Measurements from ENCODE around the gene ABCA7.

Gene ABCA7

GRCh38 chr19:1041835-1042685 lies 2.2 kb downstream of the ABCA7 start:
- no peak for DNase-seq

GRCh38 chr19:1042689-1043511 lies 3.0 kb downstream of the ABCA7 start:
- DNase-seq: no peak

- DNase-seq: peak; percentile 47
These were observed 5.3 kb downstream of the ABCA7 start for GRCh38 chr19:1045247-1045603.

- no peak for DNase-seq
These were observed 6.3 kb downstream of the ABCA7 start for GRCh38 chr19:1046117-1046626.

- DNase-seq: peak; percentile 4
These were observed 7.2 kb downstream of the ABCA7 start for GRCh38 chr19:1046836-1047695.

- peak; percentile 3 for DNase-seq
These were observed 7.8 kb downstream of the ABCA7 start for GRCh38 chr19:1047696-1048147.

GRCh38 chr19:1049106-1049505 lies 9.2 kb downstream of the ABCA7 start:
- no peak for DNase-seq

- DNase-seq: no peak
These were observed 9.9 kb downstream of the ABCA7 start for GRCh38 chr19:1049800-1050199.

GRCh38 chr19:1050989-1051788 lies 11.3 kb downstream of the ABCA7 start:
- DNase-seq: no peak

GRCh38 chr19:1051791-1052190 lies 11.9 kb downstream of the ABCA7 start:
- DNase-seq: no peak

GRCh38 chr19:1052349-1052975 lies 12.6 kb downstream of the ABCA7 start:
- peak; percentile 41 for DNase-seq

GRCh38 chr19:1053176-1054101 lies 13.5 kb downstream of the ABCA7 start:
- DNase-seq: no peak

- no peak for DNase-seq
These were observed 14.5 kb downstream of the ABCA7 start for GRCh38 chr19:1054102-1055027.

- DNase-seq: no peak
These were observed 15.1 kb downstream of the ABCA7 start for GRCh38 chr19:1055028-1055425.

- DNase-seq: no peak
These were observed 16.1 kb downstream of the ABCA7 start for GRCh38 chr19:1055886-1056620.

- DNase-seq: peak; percentile 73
These were observed 17.4 kb downstream of the ABCA7 start for GRCh38 chr19:1057176-1057855.

- peak; percentile 44 for DNase-seq
These were observed 18.2 kb downstream of the ABCA7 start for GRCh38 chr19:1058112-1058511.

- no peak for DNase-seq
These were observed 20.8 kb downstream of the ABCA7 start for GRCh38 chr19:1060689-1061088.

All from CD4-positive, alpha-beta T cell treated with Interleukin-6 for 4 hours (primary cell).